GM19043 (cell line): ENCODE data around the gene FAM131C.

Experiments
- ATAC-seq: cut with Tn5 transposase; IDR thresholded peaks from one replicate; pipeline ENCODE4 v1.9.1; 2021; ENCODE audit warnings: low read depth; ENCODE audit not compliant: unreplicated experiment

Gene FAM131C

DNA sequence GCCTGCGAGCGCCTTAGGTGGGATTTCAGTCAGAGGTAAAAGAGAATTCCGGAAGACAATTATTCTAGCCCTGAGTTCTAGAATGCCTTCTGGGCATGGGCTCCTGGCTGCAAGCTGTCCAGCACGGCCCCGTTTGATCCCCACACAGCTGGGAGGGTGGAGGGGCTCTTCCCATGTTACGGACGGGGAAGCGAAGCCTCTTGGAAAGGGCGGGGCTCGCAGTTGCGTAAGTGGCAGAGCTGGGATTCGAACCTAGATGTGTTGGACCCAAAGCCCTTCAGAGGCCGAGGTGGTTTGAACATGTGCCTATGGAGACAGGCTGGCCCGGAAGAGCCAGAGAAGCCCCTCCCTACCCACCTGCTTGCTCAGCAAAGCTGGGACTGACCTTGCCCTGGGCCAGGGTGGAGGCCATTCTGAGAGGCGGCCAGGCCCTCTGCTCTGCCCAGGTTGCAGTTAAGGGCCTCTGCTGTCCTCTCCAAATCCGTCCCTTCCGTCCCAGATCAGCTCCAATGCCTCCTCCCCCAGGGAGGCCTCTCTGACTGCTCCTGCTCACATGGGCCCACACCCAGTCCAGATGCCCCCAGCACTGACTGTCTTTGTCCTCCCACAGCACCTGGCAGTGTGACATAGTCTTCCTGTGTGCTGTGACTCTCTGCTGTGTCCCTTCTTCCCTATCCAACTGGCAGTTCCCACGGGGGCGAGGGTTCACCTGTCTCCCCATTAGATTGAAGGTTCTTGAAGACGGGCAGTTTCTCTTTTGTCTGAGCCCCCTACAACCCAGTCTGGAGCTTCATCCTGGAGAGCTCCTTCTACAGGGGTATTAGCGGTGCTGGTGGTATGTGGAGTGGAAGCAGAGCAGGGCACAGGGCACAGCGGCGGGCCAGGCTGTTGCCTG, 54.5 kb downstream of the FAM131C start:
- no peak for ATAC-seq

DNA sequence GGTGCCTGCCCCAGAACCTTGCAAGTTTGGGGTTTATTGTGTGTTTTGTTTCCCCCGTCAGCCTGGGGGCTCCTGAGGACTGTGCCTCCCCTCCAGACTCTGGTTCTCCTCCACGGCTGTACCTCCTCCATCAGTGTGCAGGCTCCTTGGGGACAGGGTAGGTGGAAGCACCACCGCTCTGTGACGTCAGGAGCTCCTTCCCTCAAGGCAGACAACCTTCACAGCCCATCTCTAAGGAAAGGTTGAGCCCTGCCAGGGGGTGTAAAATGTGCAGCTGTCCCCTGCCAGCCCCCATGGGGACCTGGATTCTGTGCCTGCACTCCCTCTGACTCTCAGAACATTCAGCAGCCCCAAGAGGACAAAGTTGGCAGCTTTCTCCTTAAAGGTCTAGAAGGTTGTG, 55.1 kb downstream of the FAM131C start:
- no peak for ATAC-seq

DNA sequence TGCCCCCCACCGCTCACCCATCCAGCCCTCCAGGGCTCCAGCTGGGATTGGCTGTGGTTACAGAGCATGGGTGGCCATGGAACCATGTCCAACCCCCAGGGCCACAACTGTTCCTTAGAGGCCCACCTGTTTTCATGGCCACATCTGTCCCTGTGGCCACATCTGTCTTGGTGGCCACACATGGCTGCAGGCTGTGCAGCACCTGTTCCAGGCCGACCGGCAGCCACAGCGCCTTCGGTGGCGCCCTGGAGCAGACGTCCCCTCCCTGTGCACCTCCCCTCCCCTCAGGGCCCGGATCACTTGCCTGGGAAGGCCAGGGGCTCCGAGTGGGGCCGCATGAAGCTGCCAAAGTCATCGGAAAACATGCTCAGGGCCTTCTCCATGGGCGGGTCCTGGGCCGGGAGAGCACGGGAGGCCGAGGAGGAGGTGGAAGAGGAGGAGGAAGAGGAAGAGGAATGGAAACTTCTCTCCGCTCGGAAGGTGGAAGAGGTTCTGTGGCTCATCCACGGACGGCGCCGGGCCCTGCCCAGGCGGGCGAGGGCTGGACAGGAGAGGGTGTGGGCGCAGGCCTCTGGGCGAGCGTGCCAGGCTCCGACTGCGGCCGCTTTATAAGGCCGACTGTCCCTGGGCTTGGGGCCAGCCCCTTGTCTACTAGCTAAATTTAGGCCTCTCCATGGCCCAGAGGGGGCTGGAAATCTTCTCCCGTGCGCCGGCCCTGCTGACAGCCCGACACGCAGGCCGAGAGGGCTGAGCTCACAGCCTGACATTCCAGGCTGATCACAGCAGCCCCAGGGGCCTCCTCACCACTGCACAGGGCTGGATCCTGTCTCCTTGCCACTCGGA, 55.8 kb downstream of the FAM131C start, which contains the start of gene HSPB7:
HSPB7 (minus strand) TSS at position 583 of the 843 bp plus-strand sequence; CDS start at position 503, 80 bp downstream.
- ATAC-seq: no peak

DNA sequence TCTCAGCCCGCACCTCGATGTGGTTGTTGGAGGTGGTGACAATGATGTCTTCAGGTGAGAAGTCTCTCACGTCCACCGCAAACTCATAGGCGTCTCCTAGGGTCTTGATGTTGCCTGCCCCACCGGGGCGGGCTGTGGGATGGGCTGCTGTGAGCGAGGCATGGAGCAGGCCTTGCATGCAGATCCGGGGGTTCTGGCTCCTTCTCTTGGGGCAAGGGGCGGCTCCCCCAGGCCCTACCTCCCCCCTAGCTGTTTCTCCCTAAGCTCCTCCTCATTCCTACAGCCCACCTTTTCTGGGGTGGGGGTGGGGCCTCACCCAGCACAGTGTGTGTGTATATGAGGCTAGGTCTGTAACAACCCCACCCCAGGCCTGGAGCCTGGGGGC, 56.4 kb downstream of the FAM131C start:
- ATAC-seq: no peak

DNA sequence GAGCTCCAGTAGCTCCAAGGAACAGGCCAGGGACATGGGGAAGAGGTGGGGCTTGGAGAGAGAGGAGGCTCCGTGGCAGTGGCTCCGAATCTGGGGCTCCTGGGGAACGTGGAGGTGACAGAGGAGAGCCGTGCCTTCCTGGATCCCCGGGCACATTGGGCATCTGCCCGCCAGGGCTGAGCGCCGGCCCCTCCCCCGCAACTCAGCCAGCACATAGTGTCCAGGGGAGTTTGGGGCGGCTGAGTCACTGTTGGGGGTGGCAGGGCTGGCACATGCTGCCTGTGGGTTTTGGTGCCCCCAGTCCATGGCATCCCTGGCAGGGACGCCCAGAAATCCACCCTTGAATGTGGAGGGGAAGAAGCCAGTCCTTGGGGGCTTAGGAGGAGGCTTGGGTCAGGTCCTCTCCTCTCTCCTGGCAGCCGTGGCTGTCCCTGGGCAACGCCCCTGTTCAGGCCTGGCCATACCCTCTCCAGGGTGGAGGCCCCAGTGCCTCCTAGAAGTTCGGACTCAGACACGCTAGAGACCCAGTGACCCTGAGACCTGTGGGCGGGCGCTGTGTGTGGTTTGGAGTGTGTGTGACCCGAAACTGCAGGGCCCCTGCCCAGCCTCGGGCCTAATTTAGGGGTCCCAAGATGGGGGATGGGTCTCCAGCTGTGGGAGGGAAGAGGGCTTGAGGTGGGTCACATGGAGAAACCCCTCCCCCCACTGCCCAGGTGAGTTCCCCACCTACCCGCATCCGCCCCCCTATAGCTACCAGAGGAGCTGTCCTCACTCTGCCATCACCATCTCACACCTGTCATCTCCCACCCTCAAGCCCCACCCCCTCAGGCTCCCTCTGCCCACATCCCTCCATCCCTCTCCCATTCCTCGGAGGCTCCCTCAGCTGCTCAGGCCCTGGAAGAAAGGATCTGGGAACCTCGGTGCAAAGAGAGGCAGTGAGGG, 57.2 kb downstream of the FAM131C start:
- no peak for ATAC-seq

DNA sequence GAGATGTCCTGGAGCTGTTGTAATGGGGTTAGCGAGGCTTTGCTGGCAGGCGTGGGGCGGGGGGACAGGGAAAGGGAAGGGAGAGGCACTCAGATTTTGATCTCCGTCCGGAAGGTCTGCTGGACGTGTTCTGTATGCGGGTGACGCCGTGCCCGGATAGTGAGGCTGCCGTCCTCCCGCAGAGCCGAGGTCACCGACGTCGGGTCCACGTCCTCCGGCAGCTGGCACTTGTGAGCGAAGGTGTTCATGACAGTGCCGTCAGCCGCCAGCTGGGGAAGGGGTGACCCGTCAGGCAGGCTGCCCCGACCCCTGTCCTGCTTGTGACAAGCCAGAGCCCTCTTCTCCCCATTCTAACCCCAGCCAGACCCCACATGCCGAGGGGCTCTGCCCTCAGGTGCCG, 58.0 kb downstream of the FAM131C start:
- no peak for ATAC-seq

DNA sequence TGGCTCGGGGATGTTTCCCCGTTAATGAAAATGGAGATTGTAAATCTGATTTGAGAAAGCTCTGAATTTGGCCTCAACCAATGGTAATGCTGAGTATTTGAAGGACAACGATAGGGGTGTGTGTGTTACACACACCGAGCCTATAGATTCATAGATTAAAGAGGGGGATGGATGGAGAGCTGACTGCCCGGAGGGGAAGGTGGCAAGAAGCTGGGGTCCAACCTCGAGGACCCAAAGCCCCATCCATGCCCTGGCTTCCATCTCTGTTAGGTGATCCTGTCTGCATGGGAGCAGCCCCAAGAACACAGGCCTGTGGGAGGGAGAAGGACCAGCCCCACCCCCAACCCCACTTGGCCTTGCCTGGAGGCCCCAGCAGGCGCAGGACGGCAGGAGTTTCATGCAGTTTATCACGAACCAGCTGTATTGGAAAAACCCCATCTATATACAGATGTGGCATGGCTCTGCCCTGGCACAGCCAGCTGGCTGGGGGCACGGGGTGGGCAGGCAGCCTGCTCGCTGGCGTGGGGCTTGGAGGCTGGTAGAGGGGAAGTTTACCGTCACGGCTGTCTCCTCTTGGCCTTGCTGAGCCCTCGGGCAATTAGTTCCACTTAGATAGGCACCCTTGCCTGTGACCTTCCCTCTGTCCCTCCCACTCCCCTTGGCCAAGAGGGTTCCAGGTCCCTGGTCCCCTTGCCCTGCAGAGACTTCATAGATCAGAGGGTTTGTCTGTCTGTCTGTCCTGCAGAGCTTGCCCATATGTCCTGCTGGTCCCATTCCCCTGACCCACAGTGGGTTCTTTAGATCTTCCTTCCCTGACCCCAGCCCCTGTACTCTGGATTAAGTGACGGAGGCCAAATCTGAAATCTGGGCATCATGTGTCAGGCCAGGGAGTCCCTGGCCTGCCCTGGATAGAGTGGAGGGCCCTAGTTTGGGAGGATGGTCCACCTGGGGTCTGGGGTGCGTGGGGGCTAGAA, 58.7 kb downstream of the FAM131C start:
- no peak for ATAC-seq

DNA sequence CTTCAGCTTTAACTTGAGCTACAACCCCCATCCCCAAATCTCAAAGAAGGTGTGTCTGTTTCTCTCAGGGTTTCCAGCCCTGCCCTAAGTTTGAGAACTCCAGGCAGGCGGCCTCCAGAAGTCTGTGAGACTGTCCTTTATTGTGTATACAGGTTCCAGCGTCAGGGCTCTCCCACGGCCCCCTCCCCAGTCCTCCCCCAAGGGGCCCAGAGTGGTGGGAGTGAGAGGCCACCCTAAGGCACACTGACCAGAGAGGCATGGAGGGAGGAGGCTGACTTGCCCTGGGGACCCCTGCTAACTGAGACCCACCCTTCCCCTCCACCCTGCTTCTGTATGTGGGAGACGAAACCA, 59.6 kb downstream of the FAM131C start:
- no peak for ATAC-seq

DNA sequence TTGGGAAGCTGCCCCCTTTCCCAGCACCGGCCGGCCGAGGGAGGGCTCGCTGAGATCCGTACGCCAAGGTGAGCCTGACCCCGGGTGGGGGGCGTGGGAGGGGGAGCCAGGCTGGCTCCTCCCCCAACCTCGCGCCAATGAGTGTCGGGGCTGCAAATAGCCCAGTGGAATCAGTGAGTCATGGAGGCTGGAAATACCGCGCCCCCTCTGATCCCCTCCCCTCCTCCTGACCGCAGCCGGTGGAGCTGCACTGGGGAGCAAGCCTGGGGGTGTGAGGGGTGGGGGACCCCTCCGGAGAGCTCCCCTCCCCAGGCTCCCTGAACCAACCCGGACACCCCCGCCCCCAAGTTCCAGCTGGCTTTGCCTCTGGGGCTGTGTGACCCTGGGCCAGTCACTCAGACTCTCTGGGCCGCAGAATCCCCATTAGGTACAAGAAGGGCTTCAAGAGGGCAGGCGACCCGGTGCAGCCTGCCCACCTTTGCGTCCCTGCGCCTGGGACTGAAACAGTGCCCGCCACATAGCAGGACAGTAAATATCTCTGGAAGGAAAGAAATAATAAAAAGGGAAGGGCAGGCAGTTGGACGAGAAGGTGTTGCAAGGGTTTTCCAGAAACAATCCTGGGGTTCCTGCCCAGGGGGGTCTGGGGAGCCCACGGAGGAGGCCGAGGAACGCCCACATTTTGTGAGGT, 60.1 kb downstream of the FAM131C start:
- no peak for ATAC-seq

DNA sequence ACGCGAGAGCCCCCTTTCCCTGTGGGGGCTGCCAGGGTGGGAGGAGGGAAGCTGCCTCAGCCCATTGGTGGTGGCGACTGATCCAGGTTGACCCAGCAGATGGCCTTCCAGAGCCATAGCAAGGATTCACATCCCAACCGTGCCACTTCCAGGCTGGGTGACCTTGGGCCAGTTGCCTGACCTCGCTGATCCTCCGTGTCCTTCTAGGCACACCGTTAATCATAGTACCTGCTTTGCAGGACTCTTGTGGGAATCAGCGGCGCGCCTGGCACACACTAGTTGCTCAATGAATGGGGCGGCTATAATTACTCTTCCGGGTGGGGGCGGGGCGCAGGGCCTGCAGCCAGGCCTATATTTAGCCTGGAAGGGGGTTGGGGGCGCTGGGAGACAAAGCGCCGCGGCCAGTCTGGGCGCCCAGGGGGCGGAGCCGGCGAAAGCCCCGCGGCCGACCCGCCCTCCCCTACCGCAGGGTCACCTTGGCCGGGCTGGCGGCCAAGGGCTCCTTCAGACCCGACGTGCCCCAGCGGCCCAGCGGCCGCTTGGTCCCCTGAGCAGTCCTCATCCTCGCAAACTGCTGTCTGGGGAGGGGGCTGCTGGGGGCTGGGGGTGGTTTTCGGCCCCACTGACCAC, 60.7 kb downstream of the FAM131C start:
- ATAC-seq: no peak

DNA sequence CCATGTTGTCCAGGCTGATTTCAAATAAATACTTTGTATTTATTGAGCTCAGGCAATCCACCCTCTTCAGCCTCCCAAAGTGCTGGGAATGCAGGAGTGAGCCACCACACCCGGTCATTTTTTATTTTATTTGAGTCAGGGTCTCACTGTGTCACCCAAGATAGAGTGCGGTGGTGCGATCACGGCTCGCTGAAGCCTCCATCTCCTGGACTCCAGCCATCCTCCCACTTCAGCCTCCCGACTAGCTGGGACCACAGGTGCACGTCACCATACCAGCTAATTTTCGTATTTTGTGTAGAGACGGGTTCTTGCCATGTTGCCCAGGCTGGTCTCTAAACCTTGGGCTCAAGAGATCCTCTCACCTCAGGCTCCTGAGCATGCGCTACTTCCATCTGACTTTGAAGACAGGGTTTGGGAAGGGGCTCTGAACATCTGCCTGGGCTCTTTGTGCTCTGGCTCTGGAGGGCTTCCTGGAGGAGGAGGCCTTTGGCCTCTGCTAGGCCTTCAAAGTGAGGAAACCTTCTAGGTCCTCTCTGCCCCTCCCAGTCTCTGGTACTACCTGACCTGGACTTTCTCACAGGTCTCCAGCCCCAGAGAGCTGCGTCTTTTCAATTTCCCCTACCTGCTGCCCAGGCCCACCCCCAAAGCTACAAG, 61.4 kb downstream of the FAM131C start:
- ATAC-seq: no peak

DNA sequence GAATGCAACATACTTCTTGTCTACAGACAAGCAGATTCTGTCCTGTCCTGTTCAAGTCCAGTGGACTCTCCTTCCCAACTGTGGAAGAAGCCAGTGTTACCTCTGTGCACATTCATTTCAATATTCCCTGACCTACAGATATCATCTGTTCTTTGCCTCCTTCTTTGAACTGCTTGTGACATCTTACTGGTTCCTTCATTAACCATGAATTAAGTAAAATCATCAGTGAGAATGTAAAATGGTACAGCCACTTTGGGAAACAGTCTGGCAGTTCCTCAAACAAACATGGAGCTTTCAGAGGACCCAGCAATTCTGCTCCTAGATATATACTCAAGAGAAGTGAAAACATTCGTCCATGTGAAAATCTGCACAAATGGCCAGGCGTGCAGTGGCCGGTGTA, 62.6 kb downstream of the FAM131C start:
- no peak for ATAC-seq

DNA sequence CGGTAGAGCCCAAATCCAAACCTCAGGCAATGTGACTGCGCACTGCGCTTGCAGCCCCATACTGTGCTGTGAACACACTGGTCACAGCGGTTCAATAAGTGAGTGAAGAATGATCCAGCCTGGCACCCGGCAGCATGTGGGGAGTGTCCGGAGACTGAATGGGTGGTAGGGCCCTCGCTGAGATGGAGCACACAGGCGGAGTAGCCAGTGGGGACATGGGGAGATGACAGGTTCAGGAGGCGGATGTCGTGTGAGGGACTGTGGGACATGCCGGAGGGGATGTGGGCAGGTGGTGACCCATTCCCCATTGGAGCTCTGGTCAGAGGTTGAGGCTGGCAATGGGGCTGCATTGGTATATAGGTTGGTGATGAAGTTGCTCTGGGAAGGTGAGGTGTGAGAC, 63.8 kb downstream of the FAM131C start:
- no peak for ATAC-seq

DNA sequence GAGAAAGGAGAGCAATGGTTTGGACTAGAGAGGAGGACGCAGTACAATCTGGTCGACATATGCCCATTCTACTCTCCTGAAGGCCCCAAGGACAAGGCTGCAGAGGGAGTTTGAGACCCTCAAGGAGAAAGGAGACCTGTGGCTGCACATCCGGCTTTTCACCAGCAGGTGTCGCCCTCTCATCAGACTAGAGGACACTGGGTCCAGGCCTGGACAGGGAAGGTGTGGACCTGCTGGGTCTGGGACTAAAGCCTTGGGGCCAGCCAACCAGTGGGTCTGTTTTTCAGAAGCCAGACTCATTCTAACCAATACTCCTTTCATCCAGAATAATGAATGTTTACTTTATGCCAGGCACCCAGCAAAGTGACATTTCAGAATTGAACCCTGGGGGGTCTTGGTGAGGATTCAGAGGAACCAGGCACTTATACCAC, 64.4 kb downstream of the FAM131C start:
- ATAC-seq: no peak
